Tibial nerve (tissue), 4 donors: ENCODE measurements around the gene RELL1.

Experiments
- EP300 ChIP-seq, 2 donors: sonication (generic); formaldehyde crosslinking; IDR thresholded peaks; one replicate each; pipeline ENCODE4 v1.6.1; 2017; ENCODE audit warnings: antibody characterized with exemption in 2 of 2, mild to moderate bottlenecking in 1 of 2
- POLR2A ChIP-seq, 2 donors: fragments of 450-650 bp; IDR thresholded peaks; one replicate each; pipeline ENCODE4 v1.6.1; 2017; ENCODE audit warnings: antibody characterized with exemption in 2 of 2, mild to moderate bottlenecking in 2 of 2, moderate library complexity in 2 of 2
- TF ChIP-seq, protein P1 (sequence below), 5 experiments: fragments of 200-600 bp in 3 of 5; fragments of 450-650 bp in 2 of 5; sonication (generic) in 3 of 5; IDR thresholded peaks; one replicate each; pipeline ENCODE4 v1.5.1; 2016 to 2019; ENCODE audit warnings: antibody characterized with exemption in 5 of 5, mild to moderate bottlenecking in 3 of 5, moderate library complexity in 2 of 5

- TF ChIP-seq, protein P1, sequence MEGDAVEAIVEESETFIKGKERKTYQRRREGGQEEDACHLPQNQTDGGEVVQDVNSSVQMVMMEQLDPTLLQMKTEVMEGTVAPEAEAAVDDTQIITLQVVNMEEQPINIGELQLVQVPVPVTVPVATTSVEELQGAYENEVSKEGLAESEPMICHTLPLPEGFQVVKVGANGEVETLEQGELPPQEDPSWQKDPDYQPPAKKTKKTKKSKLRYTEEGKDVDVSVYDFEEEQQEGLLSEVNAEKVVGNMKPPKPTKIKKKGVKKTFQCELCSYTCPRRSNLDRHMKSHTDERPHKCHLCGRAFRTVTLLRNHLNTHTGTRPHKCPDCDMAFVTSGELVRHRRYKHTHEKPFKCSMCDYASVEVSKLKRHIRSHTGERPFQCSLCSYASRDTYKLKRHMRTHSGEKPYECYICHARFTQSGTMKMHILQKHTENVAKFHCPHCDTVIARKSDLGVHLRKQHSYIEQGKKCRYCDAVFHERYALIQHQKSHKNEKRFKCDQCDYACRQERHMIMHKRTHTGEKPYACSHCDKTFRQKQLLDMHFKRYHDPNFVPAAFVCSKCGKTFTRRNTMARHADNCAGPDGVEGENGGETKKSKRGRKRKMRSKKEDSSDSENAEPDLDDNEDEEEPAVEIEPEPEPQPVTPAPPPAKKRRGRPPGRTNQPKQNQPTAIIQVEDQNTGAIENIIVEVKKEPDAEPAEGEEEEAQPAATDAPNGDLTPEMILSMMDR (IDR thresholded peaks at IDR 0.05) = no peak
- no peak for TF ChIP-seq POLR2A (IDR thresholded peaks at IDR 0.05)
- no peak for TF ChIP-seq EP300 (IDR thresholded peaks at IDR 0.05)
Observed at GRCh38 chr4:37631551-37631950, 54.6 kb downstream of the RELL1 start.
